Measurements from ENCODE around the gene TEDC2.

Gene TEDC2

DNA sequence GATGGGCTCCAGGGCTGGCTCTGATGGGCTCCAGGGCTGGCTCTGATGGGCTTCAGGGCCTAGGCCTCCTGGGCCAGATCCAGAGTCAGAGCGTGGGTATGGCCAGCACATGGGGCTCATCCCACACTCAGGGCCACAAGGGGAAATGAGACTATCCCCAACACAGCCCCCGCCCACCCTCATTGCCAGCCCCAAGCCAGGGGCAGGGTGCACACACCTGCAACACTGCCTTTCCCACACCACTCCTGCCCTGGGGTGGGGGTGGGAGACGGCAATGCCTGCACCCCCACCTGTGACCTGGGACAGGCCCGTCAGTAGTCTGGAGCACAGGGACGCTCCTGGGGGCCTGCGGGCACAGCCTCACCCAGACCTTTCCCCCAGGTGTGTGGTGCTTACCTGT is 39.5 kb downstream of the TEDC2 start:
- Histone ChIP-seq H3K4me1 (ENCODE audit: low read depth, poor library complexity, severe bottlenecking) (no peaks in the 10 kb centered on the region), H4K20me1 (ENCODE audit: insufficient read depth) (no peaks in the 10 kb centered on the region), H3K79me2 (ENCODE audit: insufficient read depth, low read depth) (no peaks in the 10 kb centered on the region), H3K4me3 (IDR thresholded peaks at IDR 0.05; ENCODE audit: insufficient read depth, low read depth, low read length) (no peak overlapping the region), H3K36me3 (ENCODE audit: insufficient read depth) (no peaks in the 10 kb centered on the region), H2AFZ (ENCODE audit: low read depth) (no peak overlapping the region), H3K27me3 (ENCODE audit: insufficient read depth, low read depth) (no peaks in the 10 kb centered on the region), H3K4me2 (no peak overlapping the region), H3K9ac (no peak overlapping the region), H3K27ac (no peak overlapping the region)
- no peak for TF ChIP-seq CTCF (conservative IDR thresholded peaks at IDR 0.05; ENCODE audit: low read depth, low read length)

DNA sequence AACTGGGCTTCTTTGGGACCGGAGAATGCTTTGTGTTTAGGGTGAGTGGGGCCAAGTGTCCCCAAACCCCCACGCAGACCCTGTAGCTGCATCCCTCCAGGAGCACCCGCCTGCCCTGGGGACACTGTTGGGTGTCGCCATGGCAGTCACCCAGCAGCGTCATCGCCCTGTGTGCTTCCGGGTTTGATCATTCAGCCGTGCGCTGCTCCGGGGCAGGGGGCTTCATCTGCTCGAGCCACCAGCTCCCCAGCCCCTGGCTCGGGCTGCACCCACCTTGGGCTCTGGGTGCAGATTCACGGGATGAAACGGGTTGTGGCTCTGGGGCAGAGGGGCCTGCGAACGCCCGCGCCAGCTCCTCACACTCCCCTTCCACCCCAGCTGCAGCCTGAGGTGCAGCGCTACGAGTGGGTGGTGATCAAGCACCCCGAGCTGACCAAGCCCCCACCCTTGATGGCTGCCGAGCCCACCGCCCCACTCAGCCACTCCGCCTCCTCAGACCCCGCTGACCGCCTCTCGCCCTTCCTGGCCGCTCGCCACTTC is 40.1 kb downstream of the TEDC2 start:
- H3K4me3 ChIP-seq (IDR thresholded peaks at IDR 0.05; ENCODE audit: insufficient read depth, low read depth, low read length), result no peak overlapping the region
- no peak overlapping the region for H3K4me2 ChIP-seq
- no peak overlapping the region for H3K9ac ChIP-seq
- H4K20me1 ChIP-seq (ENCODE audit: insufficient read depth), result no peaks in the 10 kb centered on the region
- H3K27me3 ChIP-seq (ENCODE audit: insufficient read depth, low read depth), result no peaks in the 10 kb centered on the region
- H3K27ac ChIP-seq, result no peak overlapping the region
- H2AFZ ChIP-seq (ENCODE audit: low read depth), result no peak overlapping the region
- H3K36me3 ChIP-seq (ENCODE audit: insufficient read depth), result no peaks in the 10 kb centered on the region
- TF ChIP-seq CTCF (conservative IDR thresholded peaks at IDR 0.05; ENCODE audit: low read depth, low read length), result no peak
- no peaks in the 10 kb centered on the region for H3K79me2 ChIP-seq (ENCODE audit: insufficient read depth, low read depth)
- H3K4me1 ChIP-seq (ENCODE audit: low read depth, poor library complexity, severe bottlenecking), result no peaks in the 10 kb centered on the region

- H2AFZ ChIP-seq (ENCODE audit: low read depth), result no peak overlapping the region
- no peak overlapping the region for H3K9ac ChIP-seq
- no peak overlapping the region for H3K27ac ChIP-seq
- H3K4me3 ChIP-seq (IDR thresholded peaks at IDR 0.05; ENCODE audit: insufficient read depth, low read depth, low read length), result no peak overlapping the region
- no peaks in the 10 kb centered on the region for H3K27me3 ChIP-seq (ENCODE audit: insufficient read depth, low read depth)
- no peak overlapping the region for H3K4me2 ChIP-seq
- no peaks in the 10 kb centered on the region for H3K36me3 ChIP-seq (ENCODE audit: insufficient read depth)
- H3K79me2 ChIP-seq (ENCODE audit: insufficient read depth, low read depth), result no peaks in the 10 kb centered on the region
- H4K20me1 ChIP-seq (ENCODE audit: insufficient read depth), result no peaks in the 10 kb centered on the region
- TF ChIP-seq CTCF (conservative IDR thresholded peaks at IDR 0.05; ENCODE audit: low read depth, low read length), result no peak
- no peaks in the 10 kb centered on the region for H3K4me1 ChIP-seq (ENCODE audit: low read depth, poor library complexity, severe bottlenecking)
These were observed 40.6 kb downstream of the TEDC2 start for GRCh38 chr16:2500430-2500917.

GRCh38 chr16:2500918-2501750 is 41.2 kb downstream of the TEDC2 start:
- Histone ChIP-seq H4K20me1 (ENCODE audit: insufficient read depth) (no peaks in the 10 kb centered on the region), H3K36me3 (ENCODE audit: insufficient read depth) (no peaks in the 10 kb centered on the region), H3K79me2 (ENCODE audit: insufficient read depth, low read depth) (no peaks in the 10 kb centered on the region), H3K4me2 (no peak overlapping the region), H2AFZ (ENCODE audit: low read depth) (no peak overlapping the region), H3K9ac (no peak overlapping the region), H3K4me1 (ENCODE audit: low read depth, poor library complexity, severe bottlenecking) (no peaks in the 10 kb centered on the region), H3K27ac (no peak overlapping the region), H3K4me3 (IDR thresholded peaks at IDR 0.05; ENCODE audit: insufficient read depth, low read depth, low read length) (no peak overlapping the region), H3K27me3 (ENCODE audit: insufficient read depth, low read depth) (no peaks in the 10 kb centered on the region)
- TF ChIP-seq CTCF (conservative IDR thresholded peaks at IDR 0.05; ENCODE audit: low read depth, low read length), result peak; percentile 96
